Right lobe of liver (tissue), 6 donors: ENCODE measurements around the gene PZP. TPM values are rescaled to one million over a fixed set of nuclear protein-coding genes. Genes with fewer than 3 reads are reported as not detected.
A peak's percentile ranks its signal among the peaks of the same experiment; 100 is the strongest.

ENCODE experiments used
- ATAC-seq, 4 donors: fragments of 200-7000 bp; cut with Tn5 transposase; one replicate each; pipeline ENCODE4 v1.9.1; 2020; ENCODE audit warnings: mild to moderate bottlenecking in 4 of 4, moderate library complexity in 4 of 4
- DNase-seq, 3 donors: peaks; one replicate each; pipeline ENCODE4 v3.0.0-alpha.2; 2020
- H3K27ac ChIP-seq, 3 donors: fragments of 200-600 bp; one replicate each; pipeline ENCODE4 v1.8.0; 2022
- H3K27me3 ChIP-seq, 2 donors: fragments of 200-600 bp; one replicate each; pipeline ENCODE4 v1.8.0; 2022
- H3K36me3 ChIP-seq, 4 donors: fragments of 200-600 bp; sonication (generic) in 1 of 4; one replicate each; pipeline versions ENCODE4 v1.5.1 to v1.8.0; 2017 to 2022; ENCODE audit warnings: control low read depth in 1 of 4
- H3K4me1 ChIP-seq, 4 donors: fragments of 200-600 bp; sonication (generic) in 1 of 4; one replicate each; pipeline versions ENCODE4 v1.5.1 to v1.8.0; 2017 to 2022; ENCODE audit warnings: control low read depth in 1 of 4
- H3K4me3 ChIP-seq, 3 donors: fragments of 200-600 bp; one replicate each; pipeline ENCODE4 v1.8.0; 2022
- H3K9me3 ChIP-seq, 4 donors: fragments of 200-600 bp; sonication (generic) in 1 of 4; one replicate each; pipeline versions ENCODE4 v1.5.1 to v1.8.0; 2017 to 2022; ENCODE audit warnings: control low read depth in 1 of 4
- CTCF ChIP-seq, 4 donors: fragments of 200-600 bp in 3 of 4; fragments of 450-650 bp in 1 of 4; IDR thresholded peaks; one replicate each; pipeline versions ENCODE4 v1.5.1 to v1.8.0; 2016 to 2022; ENCODE audit warnings: antibody characterized with exemption in 4 of 4, mild to moderate bottlenecking in 2 of 4
- POLR2A ChIP-seq: fragments of 450-650 bp; IDR thresholded peaks from one replicate; pipeline ENCODE4 v1.6.1; 2017; ENCODE audit warnings: antibody characterized with exemption, mild to moderate bottlenecking
- WGBS: methylation state at CpG from one replicate; pipeline ENCODE4 v1.1.6; 2018; ENCODE audit warnings: low coverage, low lambda C conversion rate; ENCODE audit not compliant: insufficient coverage; ENCODE audit errors: missing lambda C conversion rate; 5-methylcytosine and 5-hydroxymethylcytosine counted together
- intact Hi-C, 2 donors: fragments of 100-400 bp; cut with DNase I; formaldehyde crosslinking; loops; one replicate each; pipeline versions ENCODE4 v1.11.2 to v1.14.1; 2022
- total RNA-seq, 6 experiments: library from RNA; depleted of rRNA in 2 of 6; stranded (reverse); fragments of >200 nt in 2 of 6; fragmentation: NEBNext Ultra II Directional in 3 of 6; extraction: Animal tissue kit (Norgen Biotek cat#: 25700) in 3 of 6; gene quantifications; one replicate each; pipeline versions ENCODE4 v1.1.0 to v1.2.4, GENCODE V29; 2016 to 2023
- donor health status: DM: no; HTN: yes; CAD: no.
- donor health status: DM: no; HTN: no; CAD: no.
- donor health status: DM: no; HTN: no; CAD: no.
- donor health status: DM: no; HTN: yes; CAD: no.
- donor health status: DM: no; HTN: yes; CAD: no.

PZP gene
- total RNA-seq, 6 experiments from 2014 or later: 0.86 to 158 (median 11.1) TPM

GRCh38 chr12:9127936-9128663 lies 80.1 kb downstream of the PZP start:
- Histone ChIP-seq H3K27ac (peak overlapping the region; percentile 14 to 60 (median 51)), H3K4me1 (peaks cover 0 to 32% (median 13%) of the 10 kb centered on the region in 4 donors)
- peak; percentile 69 to 87 (median 70) for DNase-seq

GRCh38 chr12:9127484-9127883 lies 80.7 kb downstream of the PZP start:
- H3K36me3 ChIP-seq: no peaks in the 10 kb centered on the region
- 69% methylated on average over 19 of the region's 21 CpGs for WGBS
- H3K9me3 ChIP-seq: no peaks in the 10 kb centered on the region
- H3K27me3 ChIP-seq: no peaks in the 10 kb centered on the region
- H3K4me3 ChIP-seq: peak overlapping the region; percentile 12 to 45 (median 37)
- intact Hi-C loops: no loop called here
- ATAC-seq (peak; percentile 2 to 45 (median 29)), DNase-seq (peak; percentile 41 to 80 (median 57))
- TF ChIP-seq CTCF (IDR thresholded peaks at IDR 0.05) (no peak), POLR2A (peak; percentile 21)
- peaks cover 0 to 26% (median 10%) of the 10 kb centered on the region in 4 donors for H3K4me1 ChIP-seq
- peak overlapping the region; percentile 14 to 60 (median 51) for H3K27ac ChIP-seq

More at GRCh38 chr12:9127936-9128663, 80.1 kb downstream of the PZP start:
- Histone ChIP-seq H3K27me3 (no peaks in the 10 kb centered on the region), H3K36me3 (no peaks in the 10 kb centered on the region), H3K9me3 (no peaks in the 10 kb centered on the region), H3K4me3 (peak overlapping the region; percentile 18 to 45 (median 37))
- 66% methylated on average over 5 of the region's 36 CpGs for WGBS
- peak; percentile 46 to 76 (median 62) for ATAC-seq
- TF ChIP-seq CTCF (IDR thresholded peaks at IDR 0.05) (no peak), POLR2A (peak; percentile 75)
- intact Hi-C loops: no loop called here

GRCh38 chr12:9124383-9125031 lies 83.7 kb downstream of the PZP start:
- Histone ChIP-seq H3K27ac (peak overlapping the region; percentile 28 to 80 (median 78)), H3K9me3 (no peaks in the 10 kb centered on the region), H3K36me3 (no peaks in the 10 kb centered on the region), H3K27me3 (no peaks in the 10 kb centered on the region), H3K4me1 (peaks cover 0 to 23% (median 11%) of the 10 kb centered on the region in 4 donors), H3K4me3 (peak overlapping the region in 1 of 3 donors; percentile 25)
- DNase-seq (peak; percentile 51 to 85 (median 59)), ATAC-seq (peak in 2 of 4 donors; percentile 30 to 67)
- intact Hi-C loops: no loop called here
- TF ChIP-seq POLR2A: peak; percentile 74
- no peak for TF ChIP-seq CTCF (IDR thresholded peaks at IDR 0.05)
- WGBS: no CpG with 5 or more reads among the region's 16 CpGs

- TF ChIP-seq CTCF (IDR thresholded peaks at IDR 0.05) (no peak), POLR2A (no peak)
- Histone ChIP-seq H3K4me1 (peaks cover 0 to 30% (median 14%) of the 10 kb centered on the region in 4 donors), H3K4me3 (peak overlapping the region in 2 of 3 donors; percentile 25 to 27), H3K9me3 (no peaks in the 10 kb centered on the region), H3K27ac (peak overlapping the region; percentile 28 to 80 (median 78)), H3K27me3 (no peaks in the 10 kb centered on the region), H3K36me3 (no peaks in the 10 kb centered on the region)
- 20% methylated on average over 6 of the region's 14 CpGs for WGBS
- intact Hi-C loops: no loop called here
- ATAC-seq: no peak
- no peak for DNase-seq
Measured at GRCh38 chr12:9123781-9124382, 84.3 kb downstream of the PZP start.
